ENCODE results near the gene OCA2.
"Not testable (repeated sequence)": the region's sequence is repeated elsewhere in the genome, so short reads cannot be mapped to it uniquely, and the experiment has no call there.

The OCA2 gene

GRCh38 chr15:28020644-28021043, 78.5 kb downstream of the OCA2 start:
- DNase-seq, result no peak

GRCh38 chr15:28019594-28020309, 79.4 kb downstream of the OCA2 start:
- DNase-seq, result no peak

GRCh38 chr15:28018291-28019044, 80.6 kb downstream of the OCA2 start:
- DNase-seq, result no peak

GRCh38 chr15:28017423-28017924, 81.6 kb downstream of the OCA2 start:
- no peak for DNase-seq

- DNase-seq, result no peak
Observed at GRCh38 chr15:28015855-28016254, 83.3 kb downstream of the OCA2 start.

- no peak for DNase-seq
Observed at GRCh38 chr15:28014623-28015200, 84.4 kb downstream of the OCA2 start.

- DNase-seq, result no peak
Observed at GRCh38 chr15:28013976-28014375, 85.1 kb downstream of the OCA2 start.

GRCh38 chr15:28013480-28013879, 85.6 kb downstream of the OCA2 start:
- no peak for DNase-seq

- no peak for DNase-seq
Observed at GRCh38 chr15:28012231-28012630, 86.9 kb downstream of the OCA2 start.

- not testable (repeated sequence) for DNase-seq
Observed at GRCh38 chr15:28008175-28008574, 90.9 kb downstream of the OCA2 start.

- no peak for DNase-seq
Observed at GRCh38 chr15:28006116-28006905, 92.8 kb downstream of the OCA2 start.

- no peak for DNase-seq
Observed at GRCh38 chr15:28005004-28005527, 94.0 kb downstream of the OCA2 start.

GRCh38 chr15:28004143-28005003, 94.7 kb downstream of the OCA2 start:
- no peak for DNase-seq

GRCh38 chr15:28003302-28004037, 95.6 kb downstream of the OCA2 start:
- no peak for DNase-seq

- DNase-seq, result no peak
Observed at GRCh38 chr15:28002867-28003266, 96.2 kb downstream of the OCA2 start.

- DNase-seq, result no peak
Observed at GRCh38 chr15:28002136-28002861, 96.8 kb downstream of the OCA2 start.

GRCh38 chr15:28001641-28002040, 97.5 kb downstream of the OCA2 start:
- DNase-seq, result no peak

- no peak for DNase-seq
Observed at GRCh38 chr15:27993996-27994780, 104.9 kb downstream of the OCA2 start.

GRCh38 chr15:27993544-27993943, 105.6 kb downstream of the OCA2 start:
- DNase-seq, result no peak

Data from midbrain (tissue), 1 donor.